ENCODE results near the gene PCYT1A.

DNA sequence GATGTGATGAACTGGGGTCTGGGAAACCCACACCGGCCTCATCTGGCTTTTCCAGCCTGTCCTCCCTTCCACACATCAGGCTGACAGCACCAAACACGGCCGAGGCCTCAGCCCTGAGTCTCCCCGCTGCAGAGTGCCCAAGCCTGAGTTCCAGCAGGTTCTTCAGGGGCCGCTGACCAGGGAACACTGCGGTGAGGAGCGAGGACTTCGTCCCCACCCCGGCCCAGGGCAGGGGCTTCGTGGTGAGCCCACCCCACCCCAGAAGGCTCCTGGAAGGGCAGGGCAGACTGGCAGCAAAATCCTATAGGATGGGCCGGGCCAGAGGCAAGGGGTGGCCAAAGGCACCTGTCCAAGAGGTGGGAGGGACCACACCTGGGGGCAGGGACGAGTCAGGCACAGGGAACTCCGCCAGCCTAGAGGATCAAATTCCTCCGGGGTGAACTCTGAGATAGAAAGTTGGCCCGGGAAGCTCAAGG lies 71.4 kb downstream of the PCYT1A start, which contains the start of gene SLC51A:
- TF ChIP-seq CTCF (IDR thresholded peaks at IDR 0.05; ENCODE audit: borderline replicate concordance, extremely low read depth, low read length, poor library complexity, severe bottlenecking) = no peak
- no peak for TF ChIP-seq EZH2 (IDR thresholded peaks at IDR 0.05; ENCODE audit: borderline replicate concordance, low read depth, low read length, severe bottlenecking)

Data from DND-41 (cell line).